Ascending aorta (tissue), 2 donors: ENCODE results near the gene FHIT. TPM values are rescaled to one million over a fixed set of nuclear protein-coding genes. Genes with fewer than 3 reads are reported as not detected.

ENCODE experiments used
- DNase-seq, 2 donors: peaks; one replicate each; pipeline ENCODE4 v3.0.0-alpha.2; 2019; ENCODE audit warnings: low spot score in 2 of 2
- H3K27ac ChIP-seq, 2 donors: fragments of 200-600 bp; sonication (generic); one replicate each; pipeline ENCODE4 v1.5.1; 2016 to 2017; ENCODE audit warnings: mild to moderate bottlenecking in 1 of 2
- H3K27me3 ChIP-seq: fragments of 200-600 bp; sonication (generic); one replicate; pipeline ENCODE4 v1.5.1; 2017
- H3K36me3 ChIP-seq, 2 donors: fragments of 200-600 bp; sonication (generic); one replicate each; pipeline ENCODE4 v1.5.1; 2016
- H3K4me1 ChIP-seq, 2 donors: fragments of 200-600 bp; sonication (generic); one replicate each; pipeline ENCODE4 v1.5.1; 2016 to 2017; ENCODE audit warnings: mild to moderate bottlenecking in 1 of 2
- H3K4me3 ChIP-seq, 2 donors: fragments of 200-600 bp; sonication (generic); one replicate each; pipeline ENCODE4 v1.5.1; 2016 to 2017; ENCODE audit warnings: mild to moderate bottlenecking in 1 of 2
- H3K9me3 ChIP-seq, 2 donors: fragments of 200-600 bp; sonication (generic); one replicate each; pipeline ENCODE4 v1.5.1; 2016
- intact Hi-C: fragments of 100-400 bp; cut with DNase I; formaldehyde crosslinking; loops from one replicate; pipeline ENCODE4 v1.15.1; 2023
- total RNA-seq: library from RNA; depleted of rRNA; stranded (reverse); fragments of >200 nt; gene quantifications from one replicate; pipeline ENCODE4 v1.1.0, GENCODE V29; 2016
- TF ChIP-seq, protein P1 (sequence below), 3 experiments: fragments of 200-600 bp in 2 of 3; fragments of 450-650 bp in 1 of 3; sonication (generic) in 2 of 3; IDR thresholded peaks; one replicate each; pipeline ENCODE4 v1.5.1; 2016 to 2019; ENCODE audit warnings: antibody characterized with exemption in 3 of 3, mild to moderate bottlenecking in 1 of 3, moderate library complexity in 1 of 3

Gene FHIT
- total RNA-seq, 1 donor from 2014 or later = 0.21 TPM

DNA sequence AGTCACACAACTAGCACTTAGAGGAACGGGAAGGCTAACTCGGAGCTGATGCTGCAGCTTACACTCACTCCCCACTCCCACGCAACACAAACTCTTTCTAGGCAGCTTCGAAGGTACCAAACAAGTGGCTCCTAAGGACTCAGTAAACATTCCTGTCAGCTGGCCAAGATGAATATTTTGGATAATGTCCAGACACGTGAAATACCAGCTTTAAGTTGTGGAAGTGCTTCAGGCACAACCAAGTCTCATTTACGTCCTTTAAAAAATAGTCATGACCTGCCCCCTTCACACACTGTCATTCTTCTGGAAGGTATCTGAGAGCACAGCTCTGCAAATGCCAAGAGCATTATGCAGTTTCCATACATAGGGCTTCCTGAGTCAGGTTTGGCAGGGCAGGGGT lies 1195.5 kb downstream of the FHIT start:
- H3K27me3 ChIP-seq = no peaks in the 10 kb centered on the region
- H3K36me3 ChIP-seq = no peaks in the 10 kb centered on the region
- no peak for DNase-seq
- H3K9me3 ChIP-seq = no peaks in the 10 kb centered on the region
- intact Hi-C loops = no loop called here
- TF ChIP-seq, protein P1, sequence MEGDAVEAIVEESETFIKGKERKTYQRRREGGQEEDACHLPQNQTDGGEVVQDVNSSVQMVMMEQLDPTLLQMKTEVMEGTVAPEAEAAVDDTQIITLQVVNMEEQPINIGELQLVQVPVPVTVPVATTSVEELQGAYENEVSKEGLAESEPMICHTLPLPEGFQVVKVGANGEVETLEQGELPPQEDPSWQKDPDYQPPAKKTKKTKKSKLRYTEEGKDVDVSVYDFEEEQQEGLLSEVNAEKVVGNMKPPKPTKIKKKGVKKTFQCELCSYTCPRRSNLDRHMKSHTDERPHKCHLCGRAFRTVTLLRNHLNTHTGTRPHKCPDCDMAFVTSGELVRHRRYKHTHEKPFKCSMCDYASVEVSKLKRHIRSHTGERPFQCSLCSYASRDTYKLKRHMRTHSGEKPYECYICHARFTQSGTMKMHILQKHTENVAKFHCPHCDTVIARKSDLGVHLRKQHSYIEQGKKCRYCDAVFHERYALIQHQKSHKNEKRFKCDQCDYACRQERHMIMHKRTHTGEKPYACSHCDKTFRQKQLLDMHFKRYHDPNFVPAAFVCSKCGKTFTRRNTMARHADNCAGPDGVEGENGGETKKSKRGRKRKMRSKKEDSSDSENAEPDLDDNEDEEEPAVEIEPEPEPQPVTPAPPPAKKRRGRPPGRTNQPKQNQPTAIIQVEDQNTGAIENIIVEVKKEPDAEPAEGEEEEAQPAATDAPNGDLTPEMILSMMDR (IDR thresholded peaks at IDR 0.05) = no peak
- no peak overlapping the region for H3K27ac ChIP-seq
- no peaks in the 10 kb centered on the region for H3K4me1 ChIP-seq
- H3K4me3 ChIP-seq = no peak overlapping the region

DNA sequence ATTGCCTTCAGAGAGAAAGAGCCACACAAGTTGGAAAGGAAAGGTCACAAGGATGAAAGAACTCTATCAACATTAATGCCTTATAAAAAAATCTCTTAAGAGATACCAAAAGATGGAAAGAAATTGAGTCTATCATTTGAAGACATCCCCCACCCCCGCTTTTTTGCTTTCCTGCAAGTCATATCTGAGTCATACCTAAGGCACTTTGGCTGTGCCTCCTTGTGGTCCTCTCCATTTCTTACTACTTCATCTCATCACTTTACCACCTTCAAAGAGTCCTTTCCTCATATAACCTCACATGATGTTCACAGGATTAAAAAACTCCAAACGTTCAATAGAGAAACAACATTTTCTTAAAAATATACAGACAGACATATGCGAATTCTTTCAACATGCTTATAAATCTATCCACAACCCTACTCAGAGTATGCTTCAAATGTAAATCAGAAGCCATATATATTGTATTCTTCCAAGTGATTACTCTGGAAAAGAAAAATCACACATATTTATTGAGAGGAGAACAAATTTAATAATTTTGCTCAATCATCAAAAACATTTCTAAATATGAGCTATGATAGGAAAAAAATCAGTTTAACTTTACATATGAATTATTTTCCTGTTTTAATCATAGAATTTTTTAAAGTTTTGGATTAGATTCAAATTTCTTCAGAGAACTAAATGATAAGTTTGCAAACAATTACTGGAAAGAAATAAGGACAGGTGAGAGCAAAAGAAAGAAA lies 1197.6 kb downstream of the FHIT start:
- Histone ChIP-seq H3K4me3 (no peak overlapping the region), H3K4me1 (no peaks in the 10 kb centered on the region), H3K9me3 (no peaks in the 10 kb centered on the region), H3K27me3 (no peaks in the 10 kb centered on the region), H3K36me3 (no peaks in the 10 kb centered on the region), H3K27ac (no peak overlapping the region)
- no peak for DNase-seq
- intact Hi-C loops = no loop called here
- TF ChIP-seq, protein P1 (IDR thresholded peaks at IDR 0.05) = no peak

DNA sequence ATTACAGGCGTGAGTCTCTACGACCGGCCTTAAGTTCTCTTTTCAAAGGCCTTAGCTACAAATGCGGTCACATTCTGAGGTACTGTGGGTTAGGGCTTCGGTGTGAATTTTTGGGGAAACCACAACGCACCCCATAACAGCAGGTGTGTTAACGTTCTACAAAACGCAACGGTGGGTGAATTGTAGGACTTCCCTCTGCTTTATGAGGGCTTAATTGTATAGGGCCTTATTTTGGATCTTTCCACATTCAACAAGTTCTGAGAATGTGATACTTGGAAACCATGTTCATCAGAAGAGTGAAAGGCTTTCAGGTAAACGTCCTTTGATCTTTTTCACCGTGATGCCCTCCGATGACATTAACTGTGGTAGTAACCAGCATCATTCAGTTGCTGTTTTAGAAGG lies 1202.8 kb downstream of the FHIT start:
- intact Hi-C loops = no loop called here
- H3K9me3 ChIP-seq = no peaks in the 10 kb centered on the region

DNA sequence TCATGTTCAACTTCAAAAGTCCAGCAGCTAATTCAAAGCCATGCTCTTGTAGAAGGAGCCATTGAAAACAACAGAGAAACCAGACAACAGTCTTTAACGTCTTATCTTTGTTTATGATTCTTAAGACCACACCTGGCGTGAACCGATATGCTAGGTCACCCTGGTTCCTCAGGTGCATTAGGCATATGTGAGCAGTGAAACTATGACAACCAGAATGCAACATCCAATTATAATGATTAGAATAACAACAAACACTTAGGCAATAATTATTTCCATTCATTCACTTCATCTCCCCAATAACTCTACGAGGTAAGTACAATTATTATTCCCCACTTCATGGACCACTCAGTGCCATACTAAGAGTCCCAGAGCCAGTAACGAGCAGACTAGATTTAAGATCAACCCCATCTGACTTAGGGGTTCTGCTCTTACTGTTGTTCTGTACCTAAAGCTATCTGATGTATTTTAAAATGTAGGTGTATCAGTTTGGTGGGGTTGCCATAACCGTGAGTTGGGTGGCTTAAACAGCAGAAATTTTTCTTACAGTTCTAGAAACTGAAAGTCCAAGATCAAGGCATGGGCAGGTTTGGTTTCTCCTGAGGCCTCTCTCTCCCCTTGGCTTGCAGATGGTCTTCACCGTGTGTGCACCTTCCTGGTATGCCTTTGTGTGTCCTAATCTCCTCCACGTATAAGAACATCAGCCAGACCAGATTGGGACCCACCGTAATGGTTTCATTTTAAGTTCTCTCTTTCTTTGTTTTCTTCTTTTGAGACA lies 1203.6 kb downstream of the FHIT start:
- no peaks in the 10 kb centered on the region for H3K36me3 ChIP-seq
- DNase-seq = no peak
- no peaks in the 10 kb centered on the region for H3K4me1 ChIP-seq
- no peaks in the 10 kb centered on the region for H3K27me3 ChIP-seq
- TF ChIP-seq, protein P1 (IDR thresholded peaks at IDR 0.05) = no peak
- intact Hi-C loops = no loop called here
- H3K9me3 ChIP-seq = no peaks in the 10 kb centered on the region
- H3K4me3 ChIP-seq = no peak overlapping the region
- H3K27ac ChIP-seq = no peak overlapping the region

More for the DNA sequence above, 1202.8 kb downstream of the FHIT start:
- no peak overlapping the region for H3K4me3 ChIP-seq
- TF ChIP-seq, protein P1 (IDR thresholded peaks at IDR 0.05) = no peak
- no peak overlapping the region for H3K27ac ChIP-seq
- H3K36me3 ChIP-seq = no peaks in the 10 kb centered on the region
- no peaks in the 10 kb centered on the region for H3K4me1 ChIP-seq
- no peak for DNase-seq
- no peaks in the 10 kb centered on the region for H3K27me3 ChIP-seq

DNA sequence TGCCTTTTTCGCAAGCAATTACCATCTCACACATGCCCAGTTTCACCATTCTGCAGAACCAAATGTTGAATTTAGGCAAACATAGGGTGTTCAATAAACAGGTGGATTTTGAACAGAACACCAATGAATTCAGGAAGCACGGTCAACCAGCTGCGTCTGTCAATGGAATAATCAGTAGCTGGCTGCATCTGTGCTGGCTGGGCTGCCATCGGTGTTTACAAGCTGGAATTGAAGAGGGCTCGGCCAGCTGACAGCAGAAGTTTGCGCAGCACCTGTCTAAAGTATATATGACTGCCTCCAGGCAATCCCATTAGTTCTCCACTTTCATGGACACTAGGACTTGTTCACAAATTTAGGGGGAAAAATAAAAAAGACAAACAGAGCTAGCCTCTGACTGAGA lies 1205.0 kb downstream of the FHIT start:
- no peak overlapping the region for H3K4me3 ChIP-seq
- no peaks in the 10 kb centered on the region for H3K27me3 ChIP-seq
- H3K9me3 ChIP-seq = no peaks in the 10 kb centered on the region
- TF ChIP-seq, protein P1 (IDR thresholded peaks at IDR 0.05) = no peak
- no peak overlapping the region for H3K27ac ChIP-seq
- H3K36me3 ChIP-seq = no peaks in the 10 kb centered on the region
- H3K4me1 ChIP-seq = no peaks in the 10 kb centered on the region
- intact Hi-C loops = no loop called here
- no peak for DNase-seq
